Measurements from ENCODE around the gene ITPRIPL2. TPM values are rescaled to one million over a fixed set of nuclear protein-coding genes. Genes with fewer than 3 reads are reported as not detected.
A peak's percentile ranks its signal among the peaks of the same experiment; 100 is the strongest.

ITPRIPL2 gene
- 10 to 100 TPM; 22.9 to 79.3 (median 48.0) TPM for total RNA-seq

DNA sequence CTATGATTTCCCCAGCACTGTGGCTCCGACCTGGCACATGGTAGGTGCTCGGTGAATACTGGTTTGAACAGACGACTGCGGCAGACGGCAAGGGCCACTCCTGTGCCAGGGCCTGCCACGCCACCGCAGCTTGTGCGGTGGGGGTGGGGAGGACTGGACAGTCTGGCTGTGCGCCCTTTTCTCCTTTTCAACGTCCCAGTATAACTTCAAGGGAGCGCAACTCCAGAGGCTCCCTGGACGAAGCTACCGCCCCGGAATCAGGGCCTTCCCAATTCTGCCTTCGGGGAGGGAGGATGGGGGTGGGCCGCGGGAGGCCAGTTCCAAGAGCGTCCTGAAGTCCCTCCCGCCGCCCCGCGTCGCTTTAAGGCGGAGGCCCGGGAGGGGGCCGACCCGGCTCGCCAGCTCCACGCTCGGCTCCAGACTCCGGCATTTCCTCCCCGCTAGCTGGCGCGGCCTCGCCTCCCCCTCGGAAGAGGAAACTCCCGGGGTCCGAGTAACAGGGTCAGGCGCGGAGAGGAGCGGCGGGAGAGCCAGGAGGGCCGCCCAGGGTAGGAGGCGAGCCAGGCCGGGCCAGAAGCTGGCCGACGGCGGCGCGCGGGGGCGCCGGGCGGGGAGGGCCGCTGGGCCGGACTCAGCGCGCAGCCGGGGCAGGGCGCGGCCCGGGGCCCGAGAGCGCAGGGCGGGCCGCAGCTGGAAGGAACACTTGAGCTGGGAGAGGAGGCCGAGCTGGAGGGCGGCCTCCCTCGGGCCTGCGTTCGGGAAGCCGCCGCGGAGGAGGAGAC, at the start of gene ITPRIPL2:
Gene ITPRIPL2, plus strand, starts transcription at position 388 of the 782 bp plus-strand sequence. CDS start 498 bp downstream, outside the sequence.
- Histone ChIP-seq H3K4me3 (peak within 1 kb of the TSS; percentile 51 to 87 (median 81)), H3K36me3 (no peaks in the 10 kb centered on the region), H3K27me3 (no peaks in the 10 kb centered on the region), H3K4me1 (peaks cover 40 to 56% (median 44%) of the 10 kb centered on the region in 4 donors), H3K27ac (peak within 1 kb of the TSS; percentile 93 to 96 (median 96)), H3K9me3 (no peaks in the 10 kb centered on the region)
- in situ Hi-C loops (cut with MboI; ENCODE audit: low pct_ligation_motif_present in 1 of 4, low pct_unique_long_range_greater_than_20kb in 1 of 4, low sequenced_read_pairs in 3 of 4) (no loop called here), intact Hi-C loops (cut with DNase I; ENCODE audit: low total_unique reads) (no loop called here)
- no peak for TF ChIP-seq EP300 (IDR thresholded peaks at IDR 0.05; ENCODE audit: low read depth)
- TF ChIP-seq POLR2AphosphoS5 (IDR thresholded peaks at IDR 0.05): peak; percentile 70 to 88 (median 83)
- TF ChIP-seq POLR2A (IDR thresholded peaks at IDR 0.05): peak; percentile 90
- peak in 3 of 5 experiments; percentile 8 to 36 (median 32) for TF ChIP-seq CTCF (IDR thresholded peaks at IDR 0.05)
- peak; percentile 84 for DNase-seq
- WGBS, 2 donors (ENCODE audit: low coverage in 1 of 2): 1% methylated on average over 19 to 51 of the region's 74 CpGs

GRCh38 chr16:19066988-19067348, 46.8 kb upstream of the ITPRIPL2 start:
- DNase-seq: no peak
- in situ Hi-C loops (cut with MboI; ENCODE audit: low pct_ligation_motif_present in 1 of 4, low pct_unique_long_range_greater_than_20kb in 1 of 4, low sequenced_read_pairs in 3 of 4) (no loop called here), intact Hi-C loops (cut with DNase I; ENCODE audit: low total_unique reads) (no loop called here)
- peak overlapping the region; percentile 98 to 100 (median 100) for H3K27ac ChIP-seq
- 52 to 54% methylated on average over 9 of the region's 9 CpGs for WGBS, 2 donors (ENCODE audit: low coverage in 1 of 2)
- H3K27me3 ChIP-seq: no peaks in the 10 kb centered on the region
- H3K4me3 ChIP-seq: peak overlapping the region in 3 of 4 donors; percentile 75 to 98 (median 83)
- H3K36me3 ChIP-seq: no peaks in the 10 kb centered on the region
- TF ChIP-seq EP300 (IDR thresholded peaks at IDR 0.05; ENCODE audit: low read depth) (no peak), CTCF (IDR thresholded peaks at IDR 0.05) (no peak), POLR2A (IDR thresholded peaks at IDR 0.05) (no peak), POLR2AphosphoS5 (IDR thresholded peaks at IDR 0.05) (no peak)
- H3K4me1 ChIP-seq: peaks cover 4 to 17% (median 12%) of the 10 kb centered on the region in 4 donors
- no peaks in the 10 kb centered on the region for H3K9me3 ChIP-seq

DNA sequence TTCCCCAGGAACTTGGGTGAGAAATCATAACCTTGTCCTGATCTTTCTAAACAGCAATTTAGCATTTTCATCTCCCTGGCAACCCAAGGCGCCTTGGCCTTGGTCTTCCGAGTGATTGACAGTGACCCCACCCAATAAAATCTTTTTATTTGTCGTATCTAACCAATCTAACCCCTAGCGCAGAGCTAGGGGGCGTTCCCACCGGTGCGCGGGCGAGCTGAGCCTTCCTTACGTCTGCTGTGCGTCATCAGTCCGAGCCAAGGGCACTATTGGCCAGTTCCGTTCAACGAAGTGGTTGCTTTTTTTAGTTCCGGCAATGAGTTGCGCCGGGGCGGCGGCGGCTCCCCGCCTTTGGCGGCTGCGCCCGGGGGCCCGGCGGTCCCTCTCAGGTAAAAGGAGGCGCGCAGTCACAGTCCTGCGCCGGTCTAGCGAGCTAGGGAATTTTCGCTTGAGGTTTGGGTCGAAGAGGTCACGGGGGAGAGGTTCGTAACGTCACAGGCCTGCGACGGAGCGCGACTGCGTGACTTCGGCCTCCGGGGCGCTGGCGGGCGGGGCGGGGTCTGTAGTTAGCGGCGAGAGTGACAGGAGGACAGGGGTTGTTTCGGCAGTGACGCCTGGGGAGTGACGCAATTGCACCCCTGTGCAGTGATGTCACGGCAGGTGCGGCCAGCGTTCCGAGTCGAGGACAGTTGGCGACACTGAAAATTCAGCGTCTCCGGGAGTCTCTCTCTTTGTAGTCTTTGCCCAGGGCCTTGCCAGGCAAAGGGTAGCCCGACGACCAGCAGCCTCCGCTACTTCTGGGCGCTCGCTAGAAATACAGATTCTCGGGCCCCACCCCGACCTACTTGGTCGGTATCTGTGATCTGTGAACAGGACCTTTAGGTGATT, 46.2 kb upstream of the ITPRIPL2 start, which contains the start of gene COQ7:
Gene COQ7, plus strand, starts transcription at position 266 of the 888 bp plus-strand sequence. Its CDS starts 51 bp downstream, at position 317.
- DNase-seq: peak; percentile 98
- intact Hi-C loops (cut with DNase I; ENCODE audit: low total_unique reads): no loop called here
- no peaks in the 10 kb centered on the region for H3K9me3 ChIP-seq
- peak within 1 kb of the TSS; percentile 75 to 98 (median 90) for H3K4me3 ChIP-seq
- no peaks in the 10 kb centered on the region for H3K27me3 ChIP-seq
- peak within 1 kb of the TSS; percentile 98 to 100 (median 100) for H3K27ac ChIP-seq
- peaks cover 4 to 17% (median 12%) of the 10 kb centered on the region in 4 donors for H3K4me1 ChIP-seq
- 0 to 1% methylated on average over 1 to 52 of the region's 68 CpGs for WGBS, 2 donors (ENCODE audit: low coverage in 1 of 2)
- in situ Hi-C loops (cut with MboI; ENCODE audit: low pct_ligation_motif_present in 1 of 4, low pct_unique_long_range_greater_than_20kb in 1 of 4, low sequenced_read_pairs in 3 of 4): no loop called here
- TF ChIP-seq EP300 (IDR thresholded peaks at IDR 0.05; ENCODE audit: low read depth) (no peak), POLR2A (IDR thresholded peaks at IDR 0.05) (peak; percentile 63), CTCF (IDR thresholded peaks at IDR 0.05) (peak in 2 of 5 experiments; percentile 10 to 32), POLR2AphosphoS5 (IDR thresholded peaks at IDR 0.05) (peak; percentile 26 to 80 (median 71))
- peaks cover 0 to 2% (median 0%) of the 10 kb centered on the region in 4 donors for H3K36me3 ChIP-seq

Measured in transverse colon (tissue), 4 donors.